Measurements from ENCODE around the gene NR1D2.

DNA sequence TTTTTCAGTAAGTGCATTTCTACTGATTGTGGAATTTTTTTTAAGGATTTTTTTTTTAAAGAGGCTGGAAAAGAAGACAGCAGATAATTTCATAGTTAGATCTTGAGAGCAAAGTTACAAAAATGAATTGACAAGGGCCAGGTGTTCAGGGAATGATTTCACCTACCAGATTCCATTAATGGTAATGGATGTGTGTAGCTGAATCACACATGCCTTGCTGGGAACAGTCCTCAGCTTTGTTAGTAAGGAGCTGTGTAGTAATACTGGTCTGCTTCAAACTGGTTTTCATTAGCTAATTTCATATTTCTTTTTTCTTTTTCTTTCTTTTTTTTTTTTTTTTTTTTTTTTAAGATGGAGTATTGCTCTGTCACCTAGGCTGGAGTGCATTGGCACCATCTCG, 16.0 kb downstream of the NR1D2 start:
- TF ChIP-seq, protein P1, sequence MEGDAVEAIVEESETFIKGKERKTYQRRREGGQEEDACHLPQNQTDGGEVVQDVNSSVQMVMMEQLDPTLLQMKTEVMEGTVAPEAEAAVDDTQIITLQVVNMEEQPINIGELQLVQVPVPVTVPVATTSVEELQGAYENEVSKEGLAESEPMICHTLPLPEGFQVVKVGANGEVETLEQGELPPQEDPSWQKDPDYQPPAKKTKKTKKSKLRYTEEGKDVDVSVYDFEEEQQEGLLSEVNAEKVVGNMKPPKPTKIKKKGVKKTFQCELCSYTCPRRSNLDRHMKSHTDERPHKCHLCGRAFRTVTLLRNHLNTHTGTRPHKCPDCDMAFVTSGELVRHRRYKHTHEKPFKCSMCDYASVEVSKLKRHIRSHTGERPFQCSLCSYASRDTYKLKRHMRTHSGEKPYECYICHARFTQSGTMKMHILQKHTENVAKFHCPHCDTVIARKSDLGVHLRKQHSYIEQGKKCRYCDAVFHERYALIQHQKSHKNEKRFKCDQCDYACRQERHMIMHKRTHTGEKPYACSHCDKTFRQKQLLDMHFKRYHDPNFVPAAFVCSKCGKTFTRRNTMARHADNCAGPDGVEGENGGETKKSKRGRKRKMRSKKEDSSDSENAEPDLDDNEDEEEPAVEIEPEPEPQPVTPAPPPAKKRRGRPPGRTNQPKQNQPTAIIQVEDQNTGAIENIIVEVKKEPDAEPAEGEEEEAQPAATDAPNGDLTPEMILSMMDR (conservative IDR thresholded peaks at IDR 0.05 in 1 of 2, IDR thresholded peaks at IDR 0.05 in 1 of 2; ENCODE audit: extremely low read depth in 1 of 2, insufficient read depth in 1 of 2, low read depth in 1 of 2, low read length in 2 of 2): no peak
- TF ChIP-seq EZH2 (IDR thresholded peaks at IDR 0.05; ENCODE audit: borderline replicate concordance, low read length): no peak

Measured in mammary epithelial cell (primary cell).